ENCODE data around the gene MARCHF9.

DNA sequence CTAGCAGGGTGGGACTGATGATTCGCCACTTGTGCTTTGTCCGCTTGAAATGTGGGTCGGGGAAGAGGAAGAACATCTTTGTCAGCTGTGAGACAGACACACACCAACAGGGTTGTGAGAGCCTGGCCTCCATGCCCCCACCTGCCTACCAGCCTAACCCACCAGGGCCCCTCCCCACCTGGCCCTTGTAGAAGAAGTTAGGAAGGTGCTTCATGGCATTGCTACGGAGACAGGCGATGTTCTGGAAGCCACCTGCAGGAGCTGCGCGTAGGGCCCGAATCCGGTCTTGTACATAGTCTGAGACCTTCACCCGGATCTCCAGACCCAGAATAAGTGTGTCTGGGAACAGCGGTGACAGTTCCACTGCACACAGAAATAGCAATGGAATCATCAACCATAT is 14.7 kb downstream of the MARCHF9 start:
- TF ChIP-seq, protein P1, sequence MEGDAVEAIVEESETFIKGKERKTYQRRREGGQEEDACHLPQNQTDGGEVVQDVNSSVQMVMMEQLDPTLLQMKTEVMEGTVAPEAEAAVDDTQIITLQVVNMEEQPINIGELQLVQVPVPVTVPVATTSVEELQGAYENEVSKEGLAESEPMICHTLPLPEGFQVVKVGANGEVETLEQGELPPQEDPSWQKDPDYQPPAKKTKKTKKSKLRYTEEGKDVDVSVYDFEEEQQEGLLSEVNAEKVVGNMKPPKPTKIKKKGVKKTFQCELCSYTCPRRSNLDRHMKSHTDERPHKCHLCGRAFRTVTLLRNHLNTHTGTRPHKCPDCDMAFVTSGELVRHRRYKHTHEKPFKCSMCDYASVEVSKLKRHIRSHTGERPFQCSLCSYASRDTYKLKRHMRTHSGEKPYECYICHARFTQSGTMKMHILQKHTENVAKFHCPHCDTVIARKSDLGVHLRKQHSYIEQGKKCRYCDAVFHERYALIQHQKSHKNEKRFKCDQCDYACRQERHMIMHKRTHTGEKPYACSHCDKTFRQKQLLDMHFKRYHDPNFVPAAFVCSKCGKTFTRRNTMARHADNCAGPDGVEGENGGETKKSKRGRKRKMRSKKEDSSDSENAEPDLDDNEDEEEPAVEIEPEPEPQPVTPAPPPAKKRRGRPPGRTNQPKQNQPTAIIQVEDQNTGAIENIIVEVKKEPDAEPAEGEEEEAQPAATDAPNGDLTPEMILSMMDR (IDR thresholded peaks at IDR 0.05) = no peak
- TF ChIP-seq EZH2 (IDR thresholded peaks at IDR 0.05; ENCODE audit: borderline replicate concordance, insufficient read depth, low read depth, low read length, poor library complexity, severe bottlenecking) = no peak
